Keratinocyte (primary cell): ENCODE results near the gene SYNDIG1. TPM values are rescaled to one million over a fixed set of nuclear protein-coding genes. Genes with fewer than 3 reads are reported as not detected.

ENCODE experiments used
- DNase-seq: peaks from one replicate; pipeline ENCODE4 v3.0.0-alpha.2; 2011; ENCODE audit warnings: low read depth, missing footprints, low spot score
- FAIRE-seq: peaks from 2 replicates; lab custom pipeline; 2011; peaks lifted over from hg19 to GRCh38; lab: Jason Lieb, UNC
- H2AFZ ChIP-seq: 2 replicates; pipeline ENCODE4 v1.6.0; 2012; ENCODE audit warnings: low read length, control low read depth, inconsistent platforms; ENCODE audit not compliant: control insufficient read depth
- H3K27ac ChIP-seq: 2 replicates; pipeline ENCODE4 v1.5.1; 2011; ENCODE audit warnings: low read length; ENCODE audit not compliant: control insufficient read depth, insufficient read depth
- H3K27me3 ChIP-seq: 3 replicates; pipeline ENCODE4 v1.6.0; 2011; ENCODE audit warnings: low read length; ENCODE audit not compliant: control insufficient read depth, insufficient read depth; ENCODE audit errors: extremely low read depth
- H3K36me3 ChIP-seq, 2 experiments: 2 replicates in 1 of 2; 3 replicates in 1 of 2; pipeline ENCODE4 v1.5.1; 2011; ENCODE audit warnings: low read length in 2 of 2, mild to moderate bottlenecking in 1 of 2; ENCODE audit not compliant: control insufficient read depth in 2 of 2, insufficient read depth in 2 of 2; ENCODE audit errors: extremely low read depth in 1 of 2
- H3K4me1 ChIP-seq: 3 replicates; pipeline ENCODE4 v1.5.1; 2011; ENCODE audit warnings: low read length; ENCODE audit not compliant: control insufficient read depth, insufficient read depth; ENCODE audit errors: extremely low read depth
- H3K4me2 ChIP-seq: 3 replicates; pipeline ENCODE4 v1.6.0; 2011; ENCODE audit warnings: low read depth, low read length; ENCODE audit not compliant: control insufficient read depth, insufficient read depth; ENCODE audit errors: extremely low read depth
- H3K4me3 ChIP-seq, 3 experiments: fragments of 200-600 bp in 1 of 3; sonication (generic) in 1 of 3; 2 replicates in 2 of 3; 3 replicates in 1 of 3; pipeline ENCODE4 v1.5.1; 2011 to 2016; ENCODE audit warnings: low read length in 3 of 3, mild to moderate bottlenecking in 3 of 3, control low read depth in 2 of 3, inconsistent platforms in 1 of 3, low read depth in 1 of 3, mixed read lengths in 1 of 3, mixed run types in 1 of 3, moderate library complexity in 1 of 3; ENCODE audit not compliant: control insufficient read depth in 2 of 3, insufficient read depth in 2 of 3; ENCODE audit errors: extremely low read depth in 1 of 3
- H3K79me2 ChIP-seq: 2 replicates; pipeline ENCODE4 v1.6.0; 2012; ENCODE audit warnings: low read length; ENCODE audit not compliant: control insufficient read depth, insufficient read depth
- H3K9ac ChIP-seq: 3 replicates; pipeline ENCODE4 v1.6.0; 2011; ENCODE audit warnings: low read length; ENCODE audit not compliant: control insufficient read depth, insufficient read depth; ENCODE audit errors: extremely low read depth
- H3K9me1 ChIP-seq: 3 replicates; pipeline ENCODE4 v1.6.0; 2011; ENCODE audit warnings: low read length; ENCODE audit not compliant: control insufficient read depth, insufficient read depth; ENCODE audit errors: extremely low read depth
- H3K9me3 ChIP-seq: 2 replicates; pipeline ENCODE4 v1.5.1; 2012; ENCODE audit warnings: low read depth, low read length; ENCODE audit not compliant: control insufficient read depth
- H4K20me1 ChIP-seq: 3 replicates; pipeline ENCODE4 v1.6.0; 2011; ENCODE audit warnings: low read length; ENCODE audit not compliant: control insufficient read depth, insufficient read depth; ENCODE audit errors: extremely low read depth
- EZH2 ChIP-seq: IDR thresholded peaks from one replicate; pipeline ENCODE4 v1.6.1; 2012; ENCODE audit warnings: inconsistent platforms, mild to moderate bottlenecking, low read length, moderate library complexity
- dilution Hi-C: fragments of 300-500 bp; cut with MboI; formaldehyde crosslinking; loops from one replicate; pipeline ENCODE4 v1.7.0; 2020; ENCODE audit warnings: low sequenced_read_pairs; ENCODE audit not compliant: extremely low pct_ligation_motif_present
- polyA plus RNA-seq, 5 experiments: library from polyadenylated mRNA; depleted of rRNA in 3 of 5; stranded (reverse) in 3 of 5; stranded (forward) in 1 of 5; unstranded in 1 of 5; fragments of >200 nt; gene quantifications; 1 replicate in 1 of 5; 2 replicates in 3 of 5; 3 replicates in 1 of 5; pipeline versions ENCODE4 v1.2.1 to v1.2.3, GENCODE V29; 2011 to 2012; ENCODE audit warnings: missing spikeins in 2 of 5, low read depth in 1 of 5, low replicate concordance in 1 of 5
- TF ChIP-seq, protein P1 (sequence below), 3 experiments: IDR thresholded peaks in 1 of 3; conservative IDR thresholded peaks in 1 of 3; optimal IDR thresholded peaks in 1 of 3; 2 replicates in 2 of 3; 3 replicates in 1 of 3; pipeline versions ENCODE3 to v1.5.1; 2011; ENCODE audit warnings: low read length in 3 of 3, mild to moderate bottlenecking in 3 of 3, moderate library complexity in 2 of 3, control low read depth in 1 of 3, inconsistent platforms in 1 of 3; ENCODE audit not compliant: insufficient read depth in 2 of 3; ENCODE audit errors: extremely low read depth in 1 of 3

The SYNDIG1 gene
- polyA plus RNA-seq, 1 donor (not counting 4 experiments of a cell fraction or from before 2014, with no cell fraction given): 0.38 TPM

DNA sequence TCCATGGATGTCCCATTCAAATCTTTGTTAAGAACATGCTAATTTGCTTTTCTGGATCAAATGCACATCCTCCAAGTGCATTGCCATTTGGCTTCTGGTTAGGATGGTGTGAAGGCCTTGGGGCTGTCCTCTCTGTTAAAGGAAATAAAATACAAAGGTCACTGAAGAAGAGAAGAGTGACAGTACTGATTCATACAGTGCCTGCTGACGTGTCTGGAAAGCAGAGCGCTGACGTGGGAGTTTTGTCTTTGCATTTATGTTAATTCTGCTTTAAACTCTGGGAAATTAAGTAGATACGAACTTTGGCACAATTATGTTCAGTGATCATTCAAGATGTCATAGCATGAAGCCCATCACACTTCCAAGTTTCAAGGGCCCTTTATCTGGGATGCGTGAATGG, 33.2 kb downstream of the SYNDIG1 start:
- H2AFZ ChIP-seq: no peak overlapping the region
- no peaks in the 10 kb centered on the region for H3K36me3 ChIP-seq
- no peaks in the 10 kb centered on the region for H3K9me3 ChIP-seq
- H3K4me3 ChIP-seq: no peak overlapping the region
- no peaks in the 10 kb centered on the region for H3K27me3 ChIP-seq
- H3K9me1 ChIP-seq: no peaks in the 10 kb centered on the region
- no peaks in the 10 kb centered on the region for H3K79me2 ChIP-seq
- H3K4me2 ChIP-seq: no peak overlapping the region
- no peak overlapping the region for H3K27ac ChIP-seq
- no peak for FAIRE-seq
- H4K20me1 ChIP-seq: no peaks in the 10 kb centered on the region
- H3K4me1 ChIP-seq: no peaks in the 10 kb centered on the region
- TF ChIP-seq, protein P1, sequence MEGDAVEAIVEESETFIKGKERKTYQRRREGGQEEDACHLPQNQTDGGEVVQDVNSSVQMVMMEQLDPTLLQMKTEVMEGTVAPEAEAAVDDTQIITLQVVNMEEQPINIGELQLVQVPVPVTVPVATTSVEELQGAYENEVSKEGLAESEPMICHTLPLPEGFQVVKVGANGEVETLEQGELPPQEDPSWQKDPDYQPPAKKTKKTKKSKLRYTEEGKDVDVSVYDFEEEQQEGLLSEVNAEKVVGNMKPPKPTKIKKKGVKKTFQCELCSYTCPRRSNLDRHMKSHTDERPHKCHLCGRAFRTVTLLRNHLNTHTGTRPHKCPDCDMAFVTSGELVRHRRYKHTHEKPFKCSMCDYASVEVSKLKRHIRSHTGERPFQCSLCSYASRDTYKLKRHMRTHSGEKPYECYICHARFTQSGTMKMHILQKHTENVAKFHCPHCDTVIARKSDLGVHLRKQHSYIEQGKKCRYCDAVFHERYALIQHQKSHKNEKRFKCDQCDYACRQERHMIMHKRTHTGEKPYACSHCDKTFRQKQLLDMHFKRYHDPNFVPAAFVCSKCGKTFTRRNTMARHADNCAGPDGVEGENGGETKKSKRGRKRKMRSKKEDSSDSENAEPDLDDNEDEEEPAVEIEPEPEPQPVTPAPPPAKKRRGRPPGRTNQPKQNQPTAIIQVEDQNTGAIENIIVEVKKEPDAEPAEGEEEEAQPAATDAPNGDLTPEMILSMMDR (optimal IDR thresholded peaks at IDR 0.05 in 1 of 3, IDR thresholded peaks at IDR 0.05 in 1 of 3, conservative IDR thresholded peaks at IDR 0.05 in 1 of 3; ENCODE audit: extremely low read depth in 1 of 3, insufficient read depth in 2 of 3, low read length in 3 of 3): no peak
- no peak for TF ChIP-seq EZH2
- H3K9ac ChIP-seq: no peak overlapping the region
- DNase-seq: no peak
- dilution Hi-C loops: loop anchor here (5.0 kb wide), 1 partner anchor 70 kb away; no protein-coding TSS in a partner anchor

DNA sequence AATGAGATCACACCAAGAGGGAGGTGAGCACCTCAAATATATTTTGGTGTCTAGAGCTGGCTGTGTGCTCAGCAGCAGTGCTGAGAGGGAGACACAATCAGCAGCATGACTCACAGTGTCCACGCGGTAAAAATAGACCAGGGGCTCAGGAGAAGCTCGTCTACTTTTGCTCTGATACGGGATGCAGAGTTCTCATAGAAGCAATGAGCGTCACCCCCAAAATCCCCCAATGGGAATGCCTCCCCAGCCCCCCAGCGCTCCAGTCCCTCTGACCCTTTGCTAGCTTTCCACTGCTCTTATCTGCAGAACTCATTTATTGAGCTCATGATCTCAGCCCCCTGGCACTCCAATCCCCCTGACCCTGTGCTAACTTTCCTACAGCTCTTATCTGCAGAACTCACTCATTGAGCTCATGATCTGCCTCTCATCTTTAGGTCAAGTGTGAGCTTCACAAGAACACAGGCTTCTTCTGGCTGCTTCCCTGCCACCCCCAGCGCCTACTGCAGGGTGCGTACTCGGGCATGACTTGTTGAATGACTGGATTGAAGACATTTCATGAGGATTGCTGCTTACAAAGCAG, 34.0 kb downstream of the SYNDIG1 start:
- DNase-seq (no peak), FAIRE-seq (no peak)
- H3K4me3 ChIP-seq: no peak overlapping the region
- no peaks in the 10 kb centered on the region for H4K20me1 ChIP-seq
- H2AFZ ChIP-seq: no peak overlapping the region
- no peaks in the 10 kb centered on the region for H3K9me1 ChIP-seq
- dilution Hi-C loops: loop anchor here (5.0 kb wide), 1 partner anchor 71 kb away; no protein-coding TSS in a partner anchor
- no peak overlapping the region for H3K27ac ChIP-seq
- H3K4me2 ChIP-seq: no peak overlapping the region
- no peak for TF ChIP-seq EZH2
- TF ChIP-seq, protein P1 (optimal IDR thresholded peaks at IDR 0.05 in 1 of 3, IDR thresholded peaks at IDR 0.05 in 1 of 3, conservative IDR thresholded peaks at IDR 0.05 in 1 of 3; ENCODE audit: extremely low read depth in 1 of 3, insufficient read depth in 2 of 3, low read length in 3 of 3): no peak
- H3K4me1 ChIP-seq: no peaks in the 10 kb centered on the region
- no peaks in the 10 kb centered on the region for H3K9me3 ChIP-seq
- H3K9ac ChIP-seq: no peak overlapping the region
- H3K27me3 ChIP-seq: no peaks in the 10 kb centered on the region
- no peaks in the 10 kb centered on the region for H3K36me3 ChIP-seq
- H3K79me2 ChIP-seq: no peaks in the 10 kb centered on the region
